Measurements from ENCODE around the gene SOX15.

The SOX15 gene

GRCh38 chr17:7576432-7576937 lies 13.4 kb downstream of the SOX15 start:
- Histone ChIP-seq H3K36me3 (ENCODE audit: control insufficient read depth, insufficient read depth, low read length) (peaks cover 51% of the 10 kb centered on the region), H3K27me3 (replicated peaks; ENCODE audit: control insufficient read depth, insufficient read depth, low read length, poor library complexity, severe bottlenecking) (no peaks in the 10 kb centered on the region), H3K4me1 (ENCODE audit: control insufficient read depth, insufficient read depth, low read length, poor library complexity, severe bottlenecking) (peaks cover 27% of the 10 kb centered on the region), H3K27ac (ENCODE audit: insufficient read depth, low read length, poor library complexity, severe bottlenecking) (no peak overlapping the region), H3K4me3 (ENCODE audit: insufficient read depth, low read depth, low read length, poor library complexity, severe bottlenecking) (no peak overlapping the region), H3K9me3 (ENCODE audit: control insufficient read depth, low read length) (no peaks in the 10 kb centered on the region)
- no peak for DNase-seq

- Histone ChIP-seq H3K27ac (ENCODE audit: insufficient read depth, low read length, poor library complexity, severe bottlenecking) (no peak overlapping the region), H3K27me3 (replicated peaks; ENCODE audit: control insufficient read depth, insufficient read depth, low read length, poor library complexity, severe bottlenecking) (no peaks in the 10 kb centered on the region), H3K4me1 (ENCODE audit: control insufficient read depth, insufficient read depth, low read length, poor library complexity, severe bottlenecking) (peaks cover 27% of the 10 kb centered on the region), H3K9me3 (ENCODE audit: control insufficient read depth, low read length) (no peaks in the 10 kb centered on the region), H3K4me3 (ENCODE audit: insufficient read depth, low read depth, low read length, poor library complexity, severe bottlenecking) (no peak overlapping the region), H3K36me3 (ENCODE audit: control insufficient read depth, insufficient read depth, low read length) (peaks cover 52% of the 10 kb centered on the region)
- no peak for DNase-seq
These were observed 13.9 kb downstream of the SOX15 start for GRCh38 chr17:7575959-7576358.

GRCh38 chr17:7575481-7575883 lies 14.4 kb downstream of the SOX15 start:
- DNase-seq, result no peak
- peaks cover 57% of the 10 kb centered on the region for H3K36me3 ChIP-seq (ENCODE audit: control insufficient read depth, insufficient read depth, low read length)
- H3K9me3 ChIP-seq (ENCODE audit: control insufficient read depth, low read length), result no peaks in the 10 kb centered on the region
- peaks cover 27% of the 10 kb centered on the region for H3K4me1 ChIP-seq (ENCODE audit: control insufficient read depth, insufficient read depth, low read length, poor library complexity, severe bottlenecking)
- no peaks in the 10 kb centered on the region for H3K27me3 ChIP-seq (replicated peaks; ENCODE audit: control insufficient read depth, insufficient read depth, low read length, poor library complexity, severe bottlenecking)
- no peak overlapping the region for H3K4me3 ChIP-seq (ENCODE audit: insufficient read depth, low read depth, low read length, poor library complexity, severe bottlenecking)
- peak overlapping the region; percentile 43 for H3K27ac ChIP-seq (ENCODE audit: insufficient read depth, low read length, poor library complexity, severe bottlenecking)

GRCh38 chr17:7574176-7574953 lies 15.5 kb downstream of the SOX15 start:
- Histone ChIP-seq H3K4me1 (ENCODE audit: control insufficient read depth, insufficient read depth, low read length, poor library complexity, severe bottlenecking) (peaks cover 24% of the 10 kb centered on the region), H3K9me3 (ENCODE audit: control insufficient read depth, low read length) (no peaks in the 10 kb centered on the region), H3K4me3 (ENCODE audit: insufficient read depth, low read depth, low read length, poor library complexity, severe bottlenecking) (peak overlapping the region; percentile 100), H3K27ac (ENCODE audit: insufficient read depth, low read length, poor library complexity, severe bottlenecking) (peak overlapping the region; percentile 98), H3K36me3 (ENCODE audit: control insufficient read depth, insufficient read depth, low read length) (peaks cover 68% of the 10 kb centered on the region), H3K27me3 (replicated peaks; ENCODE audit: control insufficient read depth, insufficient read depth, low read length, poor library complexity, severe bottlenecking) (no peaks in the 10 kb centered on the region)
- DNase-seq, result no peak

GRCh38 chr17:7573324-7574080 lies 16.4 kb downstream of the SOX15 start:
- Histone ChIP-seq H3K4me1 (ENCODE audit: control insufficient read depth, insufficient read depth, low read length, poor library complexity, severe bottlenecking) (peaks cover 19% of the 10 kb centered on the region), H3K27me3 (replicated peaks; ENCODE audit: control insufficient read depth, insufficient read depth, low read length, poor library complexity, severe bottlenecking) (no peaks in the 10 kb centered on the region), H3K4me3 (ENCODE audit: insufficient read depth, low read depth, low read length, poor library complexity, severe bottlenecking) (peak overlapping the region; percentile 100), H3K9me3 (ENCODE audit: control insufficient read depth, low read length) (no peaks in the 10 kb centered on the region), H3K27ac (ENCODE audit: insufficient read depth, low read length, poor library complexity, severe bottlenecking) (peak overlapping the region; percentile 98), H3K36me3 (ENCODE audit: control insufficient read depth, insufficient read depth, low read length) (peaks cover 61% of the 10 kb centered on the region)
- peak; percentile 83 to 90 (median 90) for DNase-seq

- Histone ChIP-seq H3K4me3 (ENCODE audit: insufficient read depth, low read depth, low read length, poor library complexity, severe bottlenecking) (peak overlapping the region; percentile 100), H3K4me1 (ENCODE audit: control insufficient read depth, insufficient read depth, low read length, poor library complexity, severe bottlenecking) (peaks cover 19% of the 10 kb centered on the region), H3K36me3 (ENCODE audit: control insufficient read depth, insufficient read depth, low read length) (peaks cover 57% of the 10 kb centered on the region), H3K27me3 (replicated peaks; ENCODE audit: control insufficient read depth, insufficient read depth, low read length, poor library complexity, severe bottlenecking) (no peaks in the 10 kb centered on the region), H3K9me3 (ENCODE audit: control insufficient read depth, low read length) (no peaks in the 10 kb centered on the region), H3K27ac (ENCODE audit: insufficient read depth, low read length, poor library complexity, severe bottlenecking) (peak overlapping the region; percentile 98)
- DNase-seq, result peak; percentile 100
These were observed 17.1 kb downstream of the SOX15 start for GRCh38 chr17:7572588-7573323.

GRCh38 chr17:7572338-7572587 lies 17.6 kb downstream of the SOX15 start:
- H3K27me3 ChIP-seq (replicated peaks; ENCODE audit: control insufficient read depth, insufficient read depth, low read length, poor library complexity, severe bottlenecking), result no peaks in the 10 kb centered on the region
- H3K36me3 ChIP-seq (ENCODE audit: control insufficient read depth, insufficient read depth, low read length), result peaks cover 56% of the 10 kb centered on the region
- H3K4me3 ChIP-seq (ENCODE audit: insufficient read depth, low read depth, low read length, poor library complexity, severe bottlenecking), result peak overlapping the region; percentile 33
- DNase-seq, result no peak
- H3K27ac ChIP-seq (ENCODE audit: insufficient read depth, low read length, poor library complexity, severe bottlenecking), result peak overlapping the region; percentile 83
- H3K9me3 ChIP-seq (ENCODE audit: control insufficient read depth, low read length), result no peaks in the 10 kb centered on the region
- H3K4me1 ChIP-seq (ENCODE audit: control insufficient read depth, insufficient read depth, low read length, poor library complexity, severe bottlenecking), result peaks cover 19% of the 10 kb centered on the region

GRCh38 chr17:7570351-7570750 lies 19.5 kb downstream of the SOX15 start:
- no peaks in the 10 kb centered on the region for H3K27me3 ChIP-seq (replicated peaks; ENCODE audit: control insufficient read depth, insufficient read depth, low read length, poor library complexity, severe bottlenecking)
- H3K9me3 ChIP-seq (ENCODE audit: control insufficient read depth, low read length), result no peaks in the 10 kb centered on the region
- H3K27ac ChIP-seq (ENCODE audit: insufficient read depth, low read length, poor library complexity, severe bottlenecking), result no peak overlapping the region
- H3K36me3 ChIP-seq (ENCODE audit: control insufficient read depth, insufficient read depth, low read length), result peaks cover 50% of the 10 kb centered on the region
- no peak for DNase-seq
- no peak overlapping the region for H3K4me3 ChIP-seq (ENCODE audit: insufficient read depth, low read depth, low read length, poor library complexity, severe bottlenecking)
- peaks cover 16% of the 10 kb centered on the region for H3K4me1 ChIP-seq (ENCODE audit: control insufficient read depth, insufficient read depth, low read length, poor library complexity, severe bottlenecking)

- Histone ChIP-seq H3K4me3 (ENCODE audit: insufficient read depth, low read depth, low read length, poor library complexity, severe bottlenecking) (no peak overlapping the region), H3K4me1 (ENCODE audit: control insufficient read depth, insufficient read depth, low read length, poor library complexity, severe bottlenecking) (peaks cover 12% of the 10 kb centered on the region), H3K36me3 (ENCODE audit: control insufficient read depth, insufficient read depth, low read length) (peaks cover 50% of the 10 kb centered on the region), H3K9me3 (ENCODE audit: control insufficient read depth, low read length) (no peaks in the 10 kb centered on the region), H3K27ac (ENCODE audit: insufficient read depth, low read length, poor library complexity, severe bottlenecking) (no peak overlapping the region), H3K27me3 (replicated peaks; ENCODE audit: control insufficient read depth, insufficient read depth, low read length, poor library complexity, severe bottlenecking) (no peaks in the 10 kb centered on the region)
- no peak for DNase-seq
These were observed 20.3 kb downstream of the SOX15 start for GRCh38 chr17:7569571-7569970.

Data from effector memory CD4-positive, alpha-beta T cell (primary cell).